Breast epithelium (tissue), 4 donors: Measurements from ENCODE around the gene RBFOX1. TPM values are rescaled to one million over a fixed set of nuclear protein-coding genes. Genes with fewer than 3 reads are reported as not detected.

Experiments used
- DNase-seq, 2 donors: peaks; one replicate each; pipeline ENCODE4 v3.0.0-alpha.2; 2019; ENCODE audit warnings: low spot score in 2 of 2
- H3K27ac ChIP-seq, 2 donors: fragments of 200-600 bp; sonication (generic) in 1 of 2; one replicate each; pipeline ENCODE4 v1.5.1; 2016 to 2019; ENCODE audit warnings: mild to moderate bottlenecking in 1 of 2
- H3K27me3 ChIP-seq, 2 donors: fragments of 200-600 bp; sonication (generic) in 1 of 2; one replicate each; pipeline versions ENCODE4 v1.5.1 to v1.6.0; 2017 to 2019; ENCODE audit warnings: control low read depth in 1 of 2, mild to moderate bottlenecking in 1 of 2
- H3K36me3 ChIP-seq: fragments of 200-600 bp; one replicate; pipeline ENCODE4 v1.5.1; 2019
- H3K4me1 ChIP-seq, 2 donors: fragments of 200-600 bp; sonication (generic); one replicate each; pipeline ENCODE4 v1.5.1; 2016 to 2019; ENCODE audit warnings: control low read depth in 1 of 2
- H3K4me3 ChIP-seq, 3 donors: fragments of 200-600 bp; sonication (generic); 1 replicate in 2 of 3; 2 replicates in 1 of 3; pipeline ENCODE4 v1.5.1; 2016 to 2019; ENCODE audit warnings: mild to moderate bottlenecking in 3 of 3, moderate library complexity in 2 of 3
- H3K9me3 ChIP-seq, 2 donors: fragments of 200-600 bp; sonication (generic) in 1 of 2; one replicate each; pipeline ENCODE4 v1.5.1; 2016 to 2019; ENCODE audit warnings: control low read depth in 1 of 2
- POLR2A ChIP-seq: fragments of 450-650 bp; IDR thresholded peaks from one replicate; pipeline ENCODE4 v1.6.1; 2016; ENCODE audit warnings: antibody characterized with exemption, mild to moderate bottlenecking, moderate library complexity
- POLR2AphosphoS5 ChIP-seq, 3 donors: sonication (generic); formaldehyde crosslinking; IDR thresholded peaks; one replicate each; pipeline ENCODE4 v1.6.1; 2017; ENCODE audit warnings: antibody characterized with exemption in 3 of 3
- intact Hi-C: fragments of 100-400 bp; cut with DNase I; formaldehyde crosslinking; loops from one replicate; pipeline ENCODE4 v1.15.1; 2023; ENCODE audit warnings: low total_unique reads
- total RNA-seq, 3 donors: library from RNA; depleted of rRNA; stranded (reverse); fragments of >200 nt; gene quantifications; one replicate each; pipeline ENCODE4 v1.1.0, GENCODE V29; 2016
- TF ChIP-seq, protein P1 (sequence below), 3 donors: fragments of 450-650 bp; IDR thresholded peaks; one replicate each; pipeline ENCODE4 v1.5.1; 2016 to 2017; ENCODE audit warnings: antibody characterized with exemption in 3 of 3, mild to moderate bottlenecking in 3 of 3, moderate library complexity in 3 of 3

The RBFOX1 gene
- total RNA-seq, 3 donors from 2014 or later: 0.29 TPM; not detected in 2

DNA sequence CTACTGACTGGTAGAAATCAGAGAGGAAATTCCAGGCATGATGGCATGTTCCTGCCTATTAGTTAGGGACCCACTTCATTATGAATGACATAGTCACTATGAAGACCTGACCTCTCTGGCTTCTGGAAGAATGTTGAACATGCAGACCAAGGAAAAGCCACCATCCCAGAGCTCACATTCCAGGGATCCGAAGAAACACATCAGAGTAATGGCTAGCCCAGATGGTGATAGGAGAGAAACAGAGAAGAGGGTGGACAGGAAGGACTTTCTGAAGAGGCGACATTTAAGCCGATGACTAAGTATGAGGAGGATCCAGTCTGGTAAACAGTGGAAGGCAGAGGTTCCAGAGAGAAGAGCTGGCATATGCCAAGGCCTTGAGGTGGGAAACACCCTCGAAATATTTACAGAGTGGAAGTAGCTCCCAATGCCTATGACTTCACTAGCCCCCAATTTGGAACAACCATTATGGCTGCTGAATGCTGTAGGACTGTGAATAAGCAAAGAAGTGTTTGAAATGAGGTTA is 216.2 kb downstream of the RBFOX1 start:
- Histone ChIP-seq H3K4me1 (no peaks in the 10 kb centered on the region), H3K27ac (no peak overlapping the region), H3K36me3 (no peaks in the 10 kb centered on the region), H3K4me3 (no peak overlapping the region), H3K9me3 (no peaks in the 10 kb centered on the region), H3K27me3 (no peaks in the 10 kb centered on the region)
- DNase-seq: no peak
- intact Hi-C loops: no loop called here
- TF ChIP-seq POLR2AphosphoS5 (IDR thresholded peaks at IDR 0.05): no peak
- TF ChIP-seq, protein P1, sequence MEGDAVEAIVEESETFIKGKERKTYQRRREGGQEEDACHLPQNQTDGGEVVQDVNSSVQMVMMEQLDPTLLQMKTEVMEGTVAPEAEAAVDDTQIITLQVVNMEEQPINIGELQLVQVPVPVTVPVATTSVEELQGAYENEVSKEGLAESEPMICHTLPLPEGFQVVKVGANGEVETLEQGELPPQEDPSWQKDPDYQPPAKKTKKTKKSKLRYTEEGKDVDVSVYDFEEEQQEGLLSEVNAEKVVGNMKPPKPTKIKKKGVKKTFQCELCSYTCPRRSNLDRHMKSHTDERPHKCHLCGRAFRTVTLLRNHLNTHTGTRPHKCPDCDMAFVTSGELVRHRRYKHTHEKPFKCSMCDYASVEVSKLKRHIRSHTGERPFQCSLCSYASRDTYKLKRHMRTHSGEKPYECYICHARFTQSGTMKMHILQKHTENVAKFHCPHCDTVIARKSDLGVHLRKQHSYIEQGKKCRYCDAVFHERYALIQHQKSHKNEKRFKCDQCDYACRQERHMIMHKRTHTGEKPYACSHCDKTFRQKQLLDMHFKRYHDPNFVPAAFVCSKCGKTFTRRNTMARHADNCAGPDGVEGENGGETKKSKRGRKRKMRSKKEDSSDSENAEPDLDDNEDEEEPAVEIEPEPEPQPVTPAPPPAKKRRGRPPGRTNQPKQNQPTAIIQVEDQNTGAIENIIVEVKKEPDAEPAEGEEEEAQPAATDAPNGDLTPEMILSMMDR (IDR thresholded peaks at IDR 0.05): no peak
- no peak for TF ChIP-seq POLR2A

DNA sequence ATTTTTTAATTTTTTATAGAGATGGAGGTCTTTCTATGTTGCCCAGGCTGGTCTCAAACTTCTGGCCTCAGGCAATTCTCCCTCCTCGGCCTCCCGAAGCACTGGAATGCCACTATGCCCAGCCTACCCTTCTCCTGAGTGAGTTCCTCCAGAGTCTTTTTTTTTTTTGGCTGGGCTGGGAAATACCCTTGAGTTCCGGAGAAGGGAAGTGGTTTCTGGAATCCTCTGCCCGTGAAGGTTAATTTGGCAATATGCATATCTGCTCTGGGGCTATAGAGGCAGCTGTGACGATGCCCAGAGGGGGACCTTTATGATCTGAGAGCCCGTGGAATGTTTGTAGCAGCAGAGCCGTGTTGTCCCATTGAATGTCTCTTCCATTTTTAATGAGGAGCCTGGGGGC is 217.5 kb downstream of the RBFOX1 start:
- Histone ChIP-seq H3K36me3 (no peaks in the 10 kb centered on the region), H3K9me3 (no peaks in the 10 kb centered on the region), H3K4me1 (no peaks in the 10 kb centered on the region), H3K27ac (no peak overlapping the region), H3K27me3 (no peaks in the 10 kb centered on the region), H3K4me3 (no peak overlapping the region)
- no peak for TF ChIP-seq POLR2A
- TF ChIP-seq, protein P1 (IDR thresholded peaks at IDR 0.05): no peak
- no peak for TF ChIP-seq POLR2AphosphoS5 (IDR thresholded peaks at IDR 0.05)
- intact Hi-C loops: no loop called here
- no peak for DNase-seq

DNA sequence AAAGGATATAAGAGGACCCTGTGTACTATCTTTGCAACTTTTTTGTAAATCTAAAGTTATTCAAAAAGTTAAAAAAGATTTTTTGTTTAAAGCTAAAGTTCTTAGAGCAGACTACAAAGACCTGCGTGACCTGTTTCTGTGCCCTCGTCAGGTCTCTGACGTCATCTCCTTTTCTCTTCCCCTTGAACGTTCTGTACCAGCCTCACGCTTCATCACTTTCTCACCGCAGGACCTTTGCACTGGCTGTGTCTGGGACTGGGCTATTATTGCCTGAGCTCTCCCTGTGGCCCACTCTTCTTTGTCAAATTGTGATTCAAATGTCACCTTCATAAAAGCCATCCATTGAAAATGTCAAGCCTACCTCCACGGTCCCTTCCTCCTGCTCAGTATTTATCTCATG is 222.8 kb downstream of the RBFOX1 start:
- intact Hi-C loops: no loop called here
- Histone ChIP-seq H3K36me3 (no peaks in the 10 kb centered on the region), H3K4me3 (no peak overlapping the region), H3K9me3 (no peaks in the 10 kb centered on the region), H3K27ac (no peak overlapping the region), H3K4me1 (no peaks in the 10 kb centered on the region), H3K27me3 (no peaks in the 10 kb centered on the region)
- TF ChIP-seq, protein P1 (IDR thresholded peaks at IDR 0.05): no peak
- TF ChIP-seq POLR2A (no peak), POLR2AphosphoS5 (IDR thresholded peaks at IDR 0.05) (no peak)
- no peak for DNase-seq

DNA sequence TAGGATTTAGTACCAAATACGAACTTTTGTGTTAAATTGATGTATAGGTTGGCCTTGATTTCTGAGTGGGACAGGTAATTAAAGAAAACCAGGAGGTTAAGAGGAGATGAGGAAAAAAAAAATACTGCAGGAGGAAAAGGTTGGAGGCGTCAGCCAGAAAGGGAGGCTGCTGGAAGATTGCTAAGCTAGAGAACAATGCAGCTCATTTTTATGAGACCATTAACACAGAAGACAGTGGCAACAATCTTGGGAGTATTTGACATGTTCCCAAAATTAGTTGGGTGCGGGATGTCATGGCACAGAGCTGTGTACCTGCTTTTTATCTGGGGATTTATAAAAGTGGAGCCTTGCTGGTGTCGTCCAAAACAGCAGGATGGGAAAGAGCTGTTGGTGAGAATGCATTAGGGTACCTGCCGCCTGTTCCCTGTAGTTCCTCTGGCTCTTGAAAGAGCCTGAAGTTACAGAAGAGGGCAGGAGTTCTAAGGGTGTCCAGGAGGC is 229.3 kb downstream of the RBFOX1 start:
- Histone ChIP-seq H3K9me3 (no peaks in the 10 kb centered on the region), H3K36me3 (no peaks in the 10 kb centered on the region), H3K4me1 (no peaks in the 10 kb centered on the region), H3K27me3 (no peaks in the 10 kb centered on the region), H3K27ac (no peak overlapping the region), H3K4me3 (no peak overlapping the region)
- TF ChIP-seq POLR2A (no peak), POLR2AphosphoS5 (IDR thresholded peaks at IDR 0.05) (no peak)
- TF ChIP-seq, protein P1 (IDR thresholded peaks at IDR 0.05): no peak
- intact Hi-C loops: no loop called here
- DNase-seq: no peak

DNA sequence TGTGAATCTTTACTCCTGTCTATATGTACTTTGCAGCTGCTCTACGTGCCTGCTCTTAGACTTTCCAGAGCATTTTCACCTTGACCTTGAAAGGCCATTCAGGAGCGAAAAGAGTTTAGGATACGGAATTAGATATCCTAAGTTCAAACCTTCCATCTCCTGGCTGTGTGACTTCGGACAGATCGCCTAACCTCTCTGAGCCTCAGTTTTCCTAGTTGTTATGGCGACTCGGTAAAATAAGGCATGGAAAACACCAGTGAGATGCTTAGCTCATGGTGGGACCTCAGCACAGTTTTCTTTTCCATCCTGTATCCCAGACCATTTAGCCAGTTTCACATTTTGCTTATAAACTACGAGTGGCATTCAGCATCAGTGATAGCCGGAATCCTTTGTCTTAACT is 233.7 kb downstream of the RBFOX1 start:
- Histone ChIP-seq H3K27ac (no peak overlapping the region), H3K9me3 (no peaks in the 10 kb centered on the region), H3K27me3 (no peaks in the 10 kb centered on the region), H3K4me1 (no peaks in the 10 kb centered on the region), H3K36me3 (no peaks in the 10 kb centered on the region), H3K4me3 (no peak overlapping the region)
- TF ChIP-seq POLR2A: no peak
- DNase-seq: no peak
- intact Hi-C loops: no loop called here

DNA sequence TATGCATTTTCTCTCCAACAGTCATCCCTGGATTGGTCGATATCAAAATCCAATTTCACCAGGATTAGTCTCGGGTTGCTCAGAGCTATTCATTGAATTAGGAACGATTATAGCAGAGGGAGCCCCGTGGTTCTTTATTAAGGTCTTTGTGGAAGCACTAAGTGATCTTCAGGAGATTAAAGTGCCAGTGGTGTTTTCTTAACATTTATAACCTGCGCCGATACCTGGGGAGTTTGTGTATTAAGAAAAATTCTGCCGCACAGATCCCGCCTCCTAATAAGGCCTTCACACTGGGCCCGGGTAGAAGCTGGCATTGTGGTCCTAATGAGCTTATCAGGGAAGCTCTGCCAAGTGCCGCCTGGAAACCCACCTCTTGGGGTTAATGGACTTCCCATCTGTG is 238.7 kb downstream of the RBFOX1 start:
- TF ChIP-seq, protein P1 (IDR thresholded peaks at IDR 0.05): no peak
- TF ChIP-seq POLR2A (no peak), POLR2AphosphoS5 (IDR thresholded peaks at IDR 0.05) (no peak)
- no peak for DNase-seq
- Histone ChIP-seq H3K27me3 (no peaks in the 10 kb centered on the region), H3K4me3 (no peak overlapping the region), H3K4me1 (no peaks in the 10 kb centered on the region), H3K36me3 (no peaks in the 10 kb centered on the region), H3K27ac (no peak overlapping the region), H3K9me3 (no peaks in the 10 kb centered on the region)
- intact Hi-C loops: no loop called here
